HepG2 (cell line): ENCODE results near the gene HNRNPC.

ENCODE experiments used
- BRF2 ChIP-seq: sonication (generic); formaldehyde crosslinking; IDR thresholded peaks from 2 replicates; pipeline ENCODE4 v1.8.1; 2022; ENCODE audit warnings: mild to moderate bottlenecking, missing genetic modification reagents
- CTCF ChIP-seq: sonication (generic); formaldehyde crosslinking; IDR thresholded peaks from 2 replicates; pipeline ENCODE4 v1.5.0; 2020; ENCODE audit warnings: mild to moderate bottlenecking, missing genetic modification reagents, moderate library complexity
- E2F1 ChIP-seq: sonication (generic); formaldehyde crosslinking; IDR thresholded peaks from 2 replicates; pipeline ENCODE4 v1.5.0; 2020; ENCODE audit warnings: missing genetic modification reagents
- EZH2 ChIP-seq: conservative IDR thresholded peaks from 2 replicates; pipeline ENCODE4 v1.6.1; 2012; ENCODE audit warnings: mild to moderate bottlenecking, low read depth, low read length, moderate library complexity
- NAIF1 ChIP-seq: sonication (generic); formaldehyde crosslinking; IDR thresholded peaks from 2 replicates; pipeline ENCODE4 v1.5.0; 2020; ENCODE audit warnings: mild to moderate bottlenecking, missing genetic modification reagents, borderline replicate concordance
- POLR2A ChIP-seq, 2 experiments: IDR thresholded peaks; 2 replicates each; pipeline ENCODE4 v1.6.1; 2011; ENCODE audit warnings: low read depth in 2 of 2, low read length in 2 of 2, mild to moderate bottlenecking in 1 of 2, moderate library complexity in 1 of 2; ENCODE audit not compliant: insufficient read depth in 1 of 2
- RAD21 ChIP-seq: fragments of 450-650 bp; formaldehyde crosslinking; IDR thresholded peaks from 2 replicates; pipeline ENCODE4 v1.5.0; 2020; ENCODE audit warnings: mild to moderate bottlenecking
- SMAD9 ChIP-seq: sonication (generic); formaldehyde crosslinking; IDR thresholded peaks from 2 replicates; pipeline ENCODE4 v1.5.1; 2020; ENCODE audit warnings: mild to moderate bottlenecking, missing genetic modification reagents
- ZNF770 ChIP-seq: sonication (generic); formaldehyde crosslinking; IDR thresholded peaks from 2 replicates; pipeline ENCODE4 v1.5.0; 2020; ENCODE audit warnings: mild to moderate bottlenecking, missing genetic modification reagents

- TF ChIP-seq BRF2 (no peak), POLR2A (IDR thresholded peaks at IDR 0.05; ENCODE audit: insufficient read depth in 1 of 2, low read depth in 2 of 2, low read length in 2 of 2) (no peak), CTCF (CRISPR knock-in tag) (no peak), SMAD9 (no peak), RAD21 (CRISPR knock-in tag) (no peak), NAIF1 (no peak), ZNF770 (no peak), EZH2 (no peak), E2F1 (CRISPR knock-in tag) (no peak)
These were observed 38.1 kb downstream of the HNRNPC start for GRCh38 chr14:21231020-21231652.
